HepG2 (cell line): Measurements from ENCODE around the gene C9orf43. TPM values are rescaled to one million over a fixed set of nuclear protein-coding genes. Genes with fewer than 3 reads are reported as not detected.
A peak's percentile ranks its signal among the peaks of the same experiment; 100 is the strongest.

Experiments used
- BATF2 ChIP-seq: sonication (generic); formaldehyde crosslinking; IDR thresholded peaks from 2 replicates; pipeline ENCODE4 v1.8.0; 2022; ENCODE audit warnings: mild to moderate bottlenecking, missing genetic modification reagents, moderate library complexity
- CBX1 ChIP-seq: IDR thresholded peaks from one replicate; pipeline ENCODE4 v1.6.1; 2016; ENCODE audit warnings: antibody characterized with exemption, low read depth
- CBX2 ChIP-seq, 2 experiments: fragments of 200-600 bp in 1 of 2; sonication (generic); formaldehyde crosslinking in 1 of 2; IDR thresholded peaks; 2 replicates each; pipeline versions ENCODE4 v1.7.0 to v1.8.1; 2018 to 2022; ENCODE audit warnings: low read depth in 2 of 2, low read length in 1 of 2, mild to moderate bottlenecking in 1 of 2, missing genetic modification reagents in 1 of 2
- ELF3 ChIP-seq: IDR thresholded peaks from 2 replicates; pipeline ENCODE4 v1.6.1; 2016; ENCODE audit warnings: missing genetic modification reagents, missing compliant biosample characterization
- ETV5 ChIP-seq: IDR thresholded peaks from 2 replicates; pipeline ENCODE4 v1.6.1; 2018; ENCODE audit warnings: missing biosample characterization, missing genetic modification reagents, inconsistent platforms, borderline replicate concordance
- FIP1L1 ChIP-seq: fragments of 200-400 bp; formaldehyde crosslinking; IDR thresholded peaks from 2 replicates; pipeline ENCODE4 v1.6.1; 2018; ENCODE audit warnings: low read depth, mild to moderate bottlenecking, low read length, moderate library complexity, borderline replicate concordance; ENCODE audit not compliant: insufficient read depth
- HDAC2 ChIP-seq: sonication (generic); formaldehyde crosslinking; IDR thresholded peaks from 2 replicates; pipeline ENCODE4 v1.4.0; 2020; ENCODE audit warnings: missing genetic modification reagents
- HNF4G ChIP-seq, 2 experiments: sonication (generic) in 1 of 2; formaldehyde crosslinking in 1 of 2; IDR thresholded peaks; 2 replicates each; pipeline versions ENCODE4 v1.4.0 to v1.6.1; 2011 to 2020; ENCODE audit warnings: borderline replicate concordance in 2 of 2, low read depth in 2 of 2, mild to moderate bottlenecking in 2 of 2, low read length in 1 of 2, missing genetic modification reagents in 1 of 2, moderate library complexity in 1 of 2
- KMT2B ChIP-seq: IDR thresholded peaks from 2 replicates; pipeline ENCODE4 v1.6.1; 2016; ENCODE audit warnings: missing genetic modification reagents, missing compliant biosample characterization
- MAFG ChIP-seq: sonication (generic); formaldehyde crosslinking; IDR thresholded peaks from 2 replicates; pipeline ENCODE4 v1.5.1; 2020; ENCODE audit warnings: mild to moderate bottlenecking, missing genetic modification reagents
- MXD4 ChIP-seq: IDR thresholded peaks from 2 replicates; pipeline ENCODE4 v1.6.1; 2016; ENCODE audit warnings: mild to moderate bottlenecking, missing biosample characterization, missing genetic modification reagents
- PBX2 ChIP-seq: IDR thresholded peaks from 2 replicates; pipeline ENCODE4 v1.6.1; 2016; ENCODE audit warnings: control low read depth
- RCOR2 ChIP-seq: IDR thresholded peaks from 2 replicates; pipeline ENCODE4 v1.6.1; 2016; ENCODE audit warnings: missing biosample characterization, missing genetic modification reagents
- RORA ChIP-seq: sonication (generic); formaldehyde crosslinking; IDR thresholded peaks from 2 replicates; pipeline ENCODE4 v1.5.0; 2020; ENCODE audit warnings: mild to moderate bottlenecking, missing genetic modification reagents, moderate library complexity
- SMAD9 ChIP-seq: sonication (generic); formaldehyde crosslinking; IDR thresholded peaks from 2 replicates; pipeline ENCODE4 v1.5.1; 2020; ENCODE audit warnings: mild to moderate bottlenecking, missing genetic modification reagents
- STAG1 ChIP-seq: sonication (generic); formaldehyde crosslinking; IDR thresholded peaks from 2 replicates; pipeline ENCODE4 v1.4.0; 2020; ENCODE audit warnings: missing genetic modification reagents
- ZNF101 ChIP-seq: sonication (generic); formaldehyde crosslinking; IDR thresholded peaks from 2 replicates; pipeline ENCODE4 v1.4.0; 2020; ENCODE audit warnings: mild to moderate bottlenecking, low read depth, missing genetic modification reagents, borderline replicate concordance
- ZNF335 ChIP-seq: sonication (generic); formaldehyde crosslinking; IDR thresholded peaks from 2 replicates; pipeline ENCODE4 v1.4.0; 2020; ENCODE audit warnings: missing genetic modification reagents
- ZNF343 ChIP-seq: sonication (generic); formaldehyde crosslinking; IDR thresholded peaks from 2 replicates; pipeline ENCODE4 v1.4.0; 2020; ENCODE audit warnings: mild to moderate bottlenecking, missing genetic modification reagents
- ZNF547 ChIP-seq: sonication (generic); formaldehyde crosslinking; IDR thresholded peaks from 2 replicates; pipeline ENCODE4 v1.5.1; 2020; ENCODE audit warnings: mild to moderate bottlenecking, missing genetic modification reagents
- ZNF639 ChIP-seq: conservative IDR thresholded peaks from 2 replicates; pipeline ENCODE4 v1.6.1; 2018; ENCODE audit warnings: missing genetic modification reagents
- ZNF740 ChIP-seq: sonication (generic); formaldehyde crosslinking; IDR thresholded peaks from 2 replicates; pipeline ENCODE4 v1.4.0; 2020; ENCODE audit warnings: missing genetic modification reagents
- ZNF746 ChIP-seq: sonication (generic); formaldehyde crosslinking; IDR thresholded peaks from 2 replicates; pipeline ENCODE4 v1.8.0; 2022; ENCODE audit warnings: mild to moderate bottlenecking, missing genetic modification reagents
- ZNF883 ChIP-seq: sonication (generic); formaldehyde crosslinking; IDR thresholded peaks from 2 replicates; pipeline ENCODE4 v1.5.1; 2020; ENCODE audit warnings: mild to moderate bottlenecking, missing genetic modification reagents; ENCODE audit errors: not compliant biosample characterization
- ZSCAN22 ChIP-seq: sonication (generic); formaldehyde crosslinking; IDR thresholded peaks from 2 replicates; pipeline ENCODE4 v1.4.0; 2020; ENCODE audit warnings: mild to moderate bottlenecking, missing genetic modification reagents
- polyA plus RNA-seq, 8 experiments: library from polyadenylated mRNA; depleted of rRNA in 3 of 8; stranded (reverse) in 7 of 8; unstranded in 1 of 8; fragments of >200 nt; fragmentation: Illumina TruSeq in 4 of 8; extraction: Trizol in 4 of 8; gene quantifications; 2 replicates each; pipeline versions ENCODE4 v1.2.1 to v1.2.3, GENCODE V29; 2011 to 2016; ENCODE audit warnings: low read depth in 4 of 8, missing spikeins in 1 of 8, mixed read lengths in 1 of 8; ENCODE audit not compliant: insufficient read depth in 1 of 8
- total RNA-seq, 5 experiments: library from RNA; depleted of rRNA; stranded (reverse); fragments of >200 nt; fragmentation: Illumina TruSeq; extraction: Trizol; gene quantifications; 2 replicates each; pipeline ENCODE4 v1.2.3, GENCODE V29; 2016; ENCODE audit warnings: low read depth in 1 of 5
- TF ChIP-seq, protein P1 (sequence below): sonication (generic); formaldehyde crosslinking; IDR thresholded peaks from 2 replicates; pipeline ENCODE4 v1.5.0; 2020; ENCODE audit warnings: missing genetic modification reagents

C9orf43 gene
- total and polyA plus RNA-seq, 2 of the 13 experiments (the other 11 are each of a cell fraction or from before 2014, with no cell fraction given): 0.24 to 0.31 TPM

DNA sequence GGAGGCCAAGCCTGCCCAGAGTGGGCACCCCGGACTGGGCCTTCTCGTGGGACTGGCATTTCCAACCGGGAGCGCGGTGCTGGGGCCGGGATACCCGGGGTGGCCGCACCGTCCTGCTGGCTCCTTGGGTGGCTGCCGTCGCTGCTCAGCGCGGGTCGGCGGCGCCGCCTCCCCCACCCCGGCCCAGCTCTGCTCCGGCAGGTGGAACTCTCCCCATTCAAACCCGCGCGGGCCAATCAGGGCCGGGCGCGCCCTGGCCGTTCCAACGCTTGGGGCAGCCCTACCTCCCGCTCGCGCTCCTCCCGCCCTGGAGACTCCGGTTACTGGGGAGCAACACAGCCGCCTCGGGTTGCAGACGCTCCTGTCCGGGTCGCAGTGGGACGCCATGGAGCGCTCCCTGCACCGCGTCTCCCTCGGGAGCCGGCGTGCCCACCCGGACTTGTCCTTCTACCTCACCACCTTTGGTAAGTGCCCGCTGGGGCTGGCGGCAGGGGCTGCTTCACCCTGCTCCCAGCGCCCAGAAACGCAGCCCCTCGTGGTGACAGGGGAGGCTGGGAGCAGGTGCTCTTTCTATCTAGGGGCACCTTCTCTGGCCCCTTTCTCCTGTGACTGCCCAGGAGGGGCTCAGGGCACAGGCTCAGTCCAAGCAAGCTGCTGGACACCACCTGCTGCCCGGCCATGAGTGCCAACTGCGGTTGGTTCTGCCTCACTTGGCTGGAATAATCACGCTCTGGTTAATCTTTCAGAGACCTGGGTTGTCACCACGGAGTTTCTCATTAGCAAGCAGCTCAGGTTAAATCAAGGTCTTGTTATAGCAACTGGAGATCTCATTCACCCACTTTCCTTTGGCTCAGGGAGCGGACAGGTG lies 53.1 kb downstream of the C9orf43 start, which contains the start of gene RGS3 (continued):
- no peak for TF ChIP-seq CBX2 (IDR thresholded peaks at IDR 0.05; ENCODE audit: low read depth, low read length)
- no peak for TF ChIP-seq CBX2 (CRISPR knock-in tag; IDR thresholded peaks at IDR 0.05; ENCODE audit: low read depth)
- peak; percentile 83 for TF ChIP-seq ZNF547 (CRISPR knock-in tag)
- TF ChIP-seq KMT2B (CRISPR knock-in tag): peak; percentile 72; the same call in 1 of the 2 replicates
- TF ChIP-seq ZSCAN22 (CRISPR knock-in tag): no peak
- TF ChIP-seq ETV5: peak; percentile 14; the same call in 1 of the 2 replicates
- no peak; the same call in 1 of the 2 replicates for TF ChIP-seq ZNF101 (CRISPR knock-in tag)
- TF ChIP-seq BATF2 (CRISPR knock-in tag): peak; percentile 42; the same call in 1 of the 2 replicates
- no peak for TF ChIP-seq RCOR2 (CRISPR knock-in tag)
- no peak for TF ChIP-seq ZNF335
- TF ChIP-seq ZNF639 (CRISPR knock-in tag): no peak
- TF ChIP-seq, protein P1, sequence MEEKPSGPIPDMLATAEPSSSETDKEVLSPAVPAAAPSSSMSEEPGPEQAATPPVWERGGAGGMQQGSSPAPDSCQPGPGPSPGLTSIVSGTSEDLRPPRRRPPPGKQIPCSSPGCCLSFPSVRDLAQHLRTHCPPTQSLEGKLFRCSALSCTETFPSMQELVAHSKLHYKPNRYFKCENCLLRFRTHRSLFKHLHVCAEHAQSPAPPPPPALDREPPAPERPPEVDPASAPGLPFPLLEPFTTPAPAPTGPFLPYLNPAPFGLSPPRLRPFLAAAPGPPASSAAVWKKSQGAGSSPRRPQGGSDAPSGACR: no peak
- TF ChIP-seq ELF3 (CRISPR knock-in tag): no peak
- peak; percentile 29; the same call in 1 of the 2 replicates for TF ChIP-seq HNF4G (IDR thresholded peaks at IDR 0.05; ENCODE audit: borderline replicate concordance, low read depth, low read length)
- no peak for TF ChIP-seq HNF4G (CRISPR knock-in tag; IDR thresholded peaks at IDR 0.05; ENCODE audit: borderline replicate concordance, low read depth)
- no peak; the same call in 1 of the 2 replicates for TF ChIP-seq STAG1 (CRISPR knock-in tag)
- no peak for TF ChIP-seq RORA
- TF ChIP-seq ZNF740 (CRISPR knock-in tag): 0 out of 2 replicates have a peak, but pooled peaks have one; percentile 15
- TF ChIP-seq CBX1: no peak
- no peak for TF ChIP-seq PBX2 (CRISPR knock-in tag)
- peak; percentile 84; the same call in 1 of the 2 replicates for TF ChIP-seq ZNF343 (CRISPR knock-in tag)
- TF ChIP-seq FIP1L1: no peak
- no peak for TF ChIP-seq MAFG
- no peak for TF ChIP-seq MXD4 (CRISPR knock-in tag)
- TF ChIP-seq SMAD9: no peak
- peak; percentile 48 for TF ChIP-seq ZNF883 (CRISPR knock-in tag)
- TF ChIP-seq ZNF746 (CRISPR knock-in tag): 0 out of 2 replicates have a peak, but pooled peaks have one; percentile 40
- peak; percentile 30; the same call in 1 of the 2 replicates for TF ChIP-seq HDAC2
